ENCODE measurements around the gene PLA2G2D.

The PLA2G2D gene

DNA sequence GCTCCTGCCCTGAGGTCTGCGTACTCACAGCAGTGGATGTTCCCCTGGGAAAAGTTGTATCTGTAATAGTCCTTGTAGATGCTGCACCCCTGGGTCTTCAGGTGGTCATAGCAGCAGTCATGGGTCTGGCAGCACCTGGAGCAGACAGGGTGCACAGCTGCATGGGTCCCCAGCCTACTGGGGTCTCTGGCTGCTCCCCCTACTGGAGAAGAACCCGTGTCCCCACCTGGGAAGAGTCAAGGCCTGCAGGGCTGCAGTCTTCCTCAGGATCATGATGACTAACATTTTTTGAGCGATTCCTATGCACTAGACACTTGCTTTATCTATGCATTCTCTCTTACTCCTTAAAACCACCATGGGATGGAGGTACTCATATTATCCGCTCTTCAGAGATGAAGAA lies 3.9 kb downstream of the PLA2G2D start:
- no peak for DNase-seq (ENCODE audit: low read depth in 2 of 2)

GRCh38 chr1:20114021-20114648 lies 5.2 kb downstream of the PLA2G2D start:
- no peak for DNase-seq (ENCODE audit: low read depth in 2 of 2)

GRCh38 chr1:20112279-20113000 lies 6.9 kb downstream of the PLA2G2D start:
- DNase-seq (ENCODE audit: low read depth in 2 of 2): no peak

DNA sequence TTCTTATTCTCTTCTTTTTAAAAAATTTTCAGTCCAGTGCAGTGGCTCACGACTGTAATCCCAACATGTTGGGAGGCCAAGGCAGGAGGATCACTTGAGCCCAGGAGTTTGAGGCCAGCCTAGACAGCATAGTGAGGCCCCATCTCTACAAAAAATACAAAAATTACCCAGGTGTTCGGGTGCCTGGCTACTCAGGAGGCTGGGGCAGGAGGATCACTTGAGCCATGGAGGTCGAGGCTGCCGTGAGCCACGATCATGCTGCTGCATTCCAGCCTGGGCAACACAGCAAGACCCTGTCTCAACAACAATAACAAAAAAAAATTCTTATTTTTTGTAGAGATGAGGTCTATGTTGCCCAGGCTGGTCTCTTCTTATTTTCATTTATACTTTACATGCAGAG lies 7.9 kb downstream of the PLA2G2D start:
- no peak for DNase-seq (ENCODE audit: low read depth in 2 of 2)

DNA sequence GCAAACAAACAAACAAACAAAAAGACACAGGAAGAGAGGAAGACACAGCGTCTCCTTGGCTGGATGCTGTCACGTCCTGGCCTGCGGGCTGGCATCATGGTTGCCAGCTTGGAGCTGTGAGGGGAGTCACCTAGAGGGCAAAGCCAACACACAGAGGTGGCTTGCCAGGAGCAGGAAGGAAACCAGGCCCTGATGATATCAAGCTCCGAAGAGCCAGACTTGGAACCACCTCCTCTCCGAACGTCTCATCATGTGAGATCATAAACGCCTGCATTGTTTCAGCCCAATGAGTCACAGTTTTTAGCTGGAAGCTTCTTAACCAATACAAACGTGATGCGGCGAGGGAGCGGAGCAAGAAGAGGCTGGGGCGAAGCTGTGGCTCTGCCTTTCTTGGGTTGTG lies 8.7 kb downstream of the PLA2G2D start:
- DNase-seq (ENCODE audit: low read depth in 2 of 2): no peak

DNA sequence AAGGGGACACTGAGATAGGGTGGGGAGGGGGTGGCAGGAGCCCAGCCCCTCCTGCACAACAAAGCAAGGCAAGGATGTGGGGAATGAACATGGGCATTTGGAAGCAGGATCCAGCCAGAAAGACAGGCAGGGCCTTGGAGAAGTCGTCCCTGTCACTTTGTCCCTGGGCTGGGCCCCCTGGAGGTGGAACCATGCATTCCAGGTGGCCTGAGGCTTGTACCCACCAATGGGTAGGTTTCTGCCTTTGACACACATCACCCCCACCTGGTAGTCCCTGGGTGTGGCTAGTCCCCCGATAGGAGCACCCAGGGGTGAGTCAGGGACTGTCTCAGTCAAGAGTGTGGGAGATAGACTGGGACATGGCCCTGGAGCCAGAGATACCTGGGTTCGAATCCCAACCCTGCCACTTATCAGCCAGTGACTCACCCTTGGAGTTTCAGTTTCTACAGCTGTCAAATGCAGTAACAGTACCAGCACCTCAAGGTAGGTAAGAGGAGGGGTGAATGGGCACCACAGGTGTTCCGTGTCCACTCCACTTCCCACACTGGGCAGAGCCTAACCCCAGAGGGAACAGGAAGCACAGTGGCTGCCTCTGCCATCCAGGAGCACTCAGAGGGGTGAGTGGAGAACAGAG lies 10.0 kb downstream of the PLA2G2D start:
- DNase-seq (ENCODE audit: low read depth in 2 of 2): no peak

DNA sequence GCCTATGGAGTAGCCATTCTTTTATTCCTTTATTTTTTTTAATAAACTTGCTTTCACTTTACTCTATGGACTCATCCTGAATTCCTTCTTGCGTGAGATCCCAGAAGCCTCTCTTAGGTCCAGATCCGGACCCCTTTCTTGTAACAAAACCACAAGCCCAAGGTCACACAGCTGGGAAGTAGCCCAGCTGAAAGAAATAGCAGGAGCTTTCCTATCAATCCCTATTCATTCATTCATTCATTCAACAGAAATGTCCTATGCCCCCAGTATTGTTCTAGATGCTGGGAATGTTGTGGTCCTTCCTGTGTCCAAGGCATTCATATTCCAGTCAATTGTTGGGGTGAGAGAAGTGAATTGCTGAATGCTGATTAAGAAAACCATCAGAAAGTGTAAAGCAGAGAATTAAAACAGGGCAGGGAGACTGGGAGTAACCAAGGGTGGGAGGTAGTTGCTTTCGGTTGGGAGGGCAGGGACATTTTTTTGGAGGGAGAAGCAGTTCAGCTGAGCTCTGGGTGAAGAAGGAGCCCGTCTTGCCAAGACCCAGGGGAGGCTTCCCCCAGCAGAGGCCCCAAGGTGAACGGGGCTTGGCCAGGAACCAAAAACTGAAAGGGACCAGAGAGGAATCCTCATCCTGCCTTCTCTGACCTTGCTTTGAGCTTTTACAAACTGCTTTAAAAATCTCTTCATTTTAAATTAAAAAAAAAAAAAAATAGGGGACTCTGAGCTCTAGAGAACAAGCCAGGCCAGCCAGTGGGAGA lies 10.8 kb downstream of the PLA2G2D start:
- no peak for DNase-seq (ENCODE audit: low read depth in 2 of 2)

DNA sequence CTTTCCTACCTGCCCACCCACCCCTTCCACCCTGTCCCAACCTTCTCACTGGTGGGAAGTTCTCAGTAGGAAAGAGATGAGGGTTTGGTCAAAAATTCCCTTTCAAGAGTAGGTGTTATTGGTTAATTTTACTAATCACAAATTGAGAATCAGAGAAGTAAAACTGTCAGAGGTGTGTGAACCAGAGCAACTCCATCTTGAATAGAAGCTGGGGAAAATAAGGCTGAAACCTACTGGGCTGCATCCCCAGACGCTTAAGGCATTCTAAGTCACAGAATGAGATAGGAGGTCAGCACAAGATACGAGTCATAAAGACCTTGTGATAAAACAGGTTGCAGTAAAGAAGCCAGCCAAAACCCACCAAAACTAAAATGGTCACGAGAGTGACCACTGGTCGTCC lies 11.5 kb downstream of the PLA2G2D start:
- no peak for DNase-seq (ENCODE audit: low read depth in 2 of 2)

DNA sequence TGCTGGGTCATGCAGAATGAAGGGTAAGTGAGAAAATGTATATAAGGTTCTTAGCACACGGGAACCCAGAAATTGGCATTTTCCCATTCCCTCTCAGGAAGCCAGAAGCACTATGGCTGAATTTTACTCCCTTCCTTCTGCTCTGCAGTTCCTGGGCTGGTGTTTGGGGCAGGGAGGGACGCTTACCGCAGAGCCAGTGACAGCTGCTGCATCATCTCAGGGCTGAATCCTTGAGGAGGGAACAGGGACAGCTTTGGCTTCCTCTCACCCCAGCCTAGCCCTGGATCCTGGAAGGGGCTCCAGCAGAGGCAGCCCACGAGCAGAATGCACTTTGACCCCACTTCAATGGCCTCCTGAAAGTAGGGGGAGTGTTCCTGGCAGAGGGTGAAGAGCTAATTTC lies 12.0 kb downstream of the PLA2G2D start:
- DNase-seq (ENCODE audit: low read depth in 2 of 2): no peak

DNA sequence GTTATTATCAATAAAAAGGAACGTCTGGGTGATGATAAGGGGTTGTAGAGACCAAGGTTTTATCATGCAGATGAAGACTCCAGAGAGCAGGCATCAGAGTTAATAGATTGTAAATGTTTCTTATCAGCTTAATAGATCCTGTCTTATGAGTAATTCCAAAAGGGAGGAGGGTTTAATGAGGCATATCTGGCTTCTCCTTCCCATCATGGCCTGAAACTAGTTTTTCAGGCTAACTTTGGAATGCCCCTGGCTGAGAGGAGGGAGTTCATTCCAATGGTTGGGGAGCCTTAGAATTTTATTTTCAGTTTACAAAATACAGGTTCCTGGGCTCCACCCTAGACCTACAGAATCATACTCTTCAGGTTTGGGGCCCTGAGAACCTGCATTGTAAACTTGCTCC lies 13.5 kb downstream of the PLA2G2D start:
- DNase-seq (ENCODE audit: low read depth in 2 of 2): no peak

DNA sequence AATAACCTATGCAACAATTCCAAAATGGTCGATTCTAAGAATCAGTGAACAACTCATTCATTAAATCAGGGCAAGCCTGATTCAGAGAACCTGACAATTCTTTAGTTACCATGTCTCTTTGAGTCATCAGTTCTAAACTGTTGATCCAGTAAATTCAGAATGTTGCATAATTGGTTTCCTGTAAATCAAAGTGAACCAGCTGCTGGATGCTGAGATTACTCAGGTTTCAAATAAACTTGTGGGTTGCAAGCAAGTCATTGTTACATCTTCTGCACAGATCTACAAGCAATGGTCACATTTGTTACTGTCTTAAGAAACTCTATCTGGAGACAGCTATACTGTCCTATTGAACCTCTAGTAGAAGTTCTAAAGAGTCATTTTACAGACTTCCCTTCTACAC lies 16.5 kb downstream of the PLA2G2D start:
- DNase-seq (ENCODE audit: low read depth in 2 of 2): peak; percentile 7 to 12

DNA sequence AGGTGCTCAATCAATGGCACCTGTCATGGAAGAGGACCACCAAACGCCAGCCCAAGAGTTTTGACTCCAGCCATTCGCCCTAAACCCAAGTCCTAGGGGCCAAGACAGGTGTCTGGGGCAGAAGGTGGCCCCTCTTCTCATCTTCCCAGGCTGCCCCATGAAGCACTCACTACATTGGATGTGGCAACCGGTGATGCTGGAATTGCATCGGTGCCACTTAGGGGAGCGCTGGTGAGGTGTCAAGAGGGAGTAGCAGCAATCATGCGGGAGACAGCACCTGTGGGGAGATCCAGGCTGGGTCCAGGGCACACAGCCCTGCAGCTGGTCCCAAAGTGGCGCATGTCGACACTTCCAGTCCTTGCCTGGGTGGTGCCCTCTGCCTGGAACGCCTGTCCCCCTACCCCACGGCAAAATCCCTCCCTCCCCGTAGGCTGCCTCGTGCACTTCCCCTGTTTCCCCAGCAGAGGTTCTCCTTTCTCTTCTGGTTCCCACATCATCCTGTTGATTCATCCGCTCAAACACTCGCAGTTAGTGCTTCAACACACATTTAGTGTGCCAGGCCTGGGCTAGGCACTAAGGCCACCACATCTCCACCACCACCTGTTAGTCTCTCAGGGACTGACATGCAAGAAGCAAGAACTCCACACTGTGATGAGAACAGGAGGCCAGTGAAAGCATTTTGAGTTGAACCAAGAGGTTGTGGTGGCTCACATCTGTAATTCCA lies 18.5 kb downstream of the PLA2G2D start:
- peak in 1 of 2 experiments; percentile 3 for DNase-seq (ENCODE audit: low read depth in 2 of 2)

DNA sequence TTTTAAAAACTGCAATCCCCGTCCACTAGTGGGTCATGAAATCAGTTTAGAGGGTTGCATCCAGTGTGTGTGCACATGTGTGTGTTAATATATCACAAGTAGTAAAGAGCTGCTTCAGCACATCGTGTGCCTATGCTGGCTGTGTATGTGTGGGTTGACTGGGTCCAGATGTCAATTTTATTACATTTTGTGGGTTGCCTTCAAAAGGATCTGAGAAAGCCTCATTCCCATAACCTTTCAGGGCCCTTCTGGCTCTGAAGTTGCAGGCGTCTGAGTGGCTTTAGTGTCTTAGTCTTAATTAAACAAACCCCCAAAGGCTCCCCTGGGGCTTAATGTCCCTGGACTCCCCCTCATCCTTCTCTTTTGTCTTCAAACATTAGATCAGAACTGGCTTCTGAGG lies 19.8 kb downstream of the PLA2G2D start:
- no peak for DNase-seq (ENCODE audit: low read depth in 2 of 2)

DNA sequence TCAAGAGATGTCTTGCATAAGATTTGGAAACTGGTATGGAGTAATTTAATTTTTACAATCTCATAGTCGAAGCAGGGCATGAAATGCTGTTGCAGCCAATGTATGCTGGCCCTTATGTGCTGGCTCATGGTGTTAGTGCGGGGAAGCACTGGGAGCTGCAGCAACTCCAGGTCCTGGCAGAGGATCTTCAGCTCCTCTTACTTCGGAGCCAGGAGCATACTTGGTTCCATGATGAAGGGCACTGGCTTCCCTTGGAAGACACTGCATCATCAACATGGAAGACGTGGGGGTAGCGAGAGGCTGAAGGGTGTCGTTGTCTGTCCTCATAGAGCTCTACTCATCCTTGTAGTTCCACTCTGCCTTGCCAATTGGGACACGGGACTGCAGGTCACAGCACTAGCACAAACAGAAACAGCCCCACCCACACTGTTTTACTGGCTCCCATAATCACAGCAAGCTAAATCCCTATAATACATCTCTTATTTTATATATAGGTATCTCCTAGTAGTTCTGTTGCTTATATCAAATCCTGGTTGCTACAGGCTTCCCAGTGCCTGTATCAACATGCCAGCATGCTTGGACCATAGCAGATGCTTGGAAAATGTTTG lies 22.4 kb downstream of the PLA2G2D start:
- no peak for DNase-seq (ENCODE audit: low read depth in 2 of 2)

- DNase-seq (ENCODE audit: low read depth in 2 of 2): no peak
Observed at GRCh38 chr1:20095564-20096434, 23.5 kb downstream of the PLA2G2D start.

DNA sequence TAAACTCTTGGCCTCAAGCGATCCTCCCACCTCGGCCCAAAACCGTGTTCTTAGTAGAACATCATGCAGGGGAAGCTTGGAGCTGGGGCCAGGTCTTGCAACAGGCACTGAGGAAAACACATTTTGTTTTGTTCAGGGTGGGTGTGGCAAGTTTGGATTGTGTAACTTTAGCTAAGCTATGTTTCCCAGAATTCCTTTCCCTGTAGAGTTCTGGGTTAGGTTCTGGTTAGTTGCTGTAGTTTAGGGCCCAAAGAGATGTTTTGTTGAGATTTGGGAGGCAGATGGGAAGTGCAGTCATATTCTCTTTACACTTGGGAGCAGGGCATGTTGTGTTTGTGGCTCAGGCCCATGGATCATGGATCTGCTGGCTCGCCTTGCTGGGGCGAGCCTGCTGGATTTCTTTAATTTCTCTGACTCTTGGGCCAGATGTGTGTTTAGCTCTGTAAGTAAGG lies 25.4 kb downstream of the PLA2G2D start:
- no peak for DNase-seq (ENCODE audit: low read depth in 2 of 2)

- no peak for DNase-seq (ENCODE audit: low read depth in 2 of 2)
Observed at GRCh38 chr1:20093303-20093702, 26.0 kb downstream of the PLA2G2D start.

- no peak for DNase-seq (ENCODE audit: low read depth in 2 of 2)
Observed at GRCh38 chr1:20090641-20091040, 28.7 kb downstream of the PLA2G2D start.

GRCh38 chr1:20090119-20090518 lies 29.2 kb downstream of the PLA2G2D start:
- DNase-seq (ENCODE audit: low read depth in 2 of 2): no peak

DNA sequence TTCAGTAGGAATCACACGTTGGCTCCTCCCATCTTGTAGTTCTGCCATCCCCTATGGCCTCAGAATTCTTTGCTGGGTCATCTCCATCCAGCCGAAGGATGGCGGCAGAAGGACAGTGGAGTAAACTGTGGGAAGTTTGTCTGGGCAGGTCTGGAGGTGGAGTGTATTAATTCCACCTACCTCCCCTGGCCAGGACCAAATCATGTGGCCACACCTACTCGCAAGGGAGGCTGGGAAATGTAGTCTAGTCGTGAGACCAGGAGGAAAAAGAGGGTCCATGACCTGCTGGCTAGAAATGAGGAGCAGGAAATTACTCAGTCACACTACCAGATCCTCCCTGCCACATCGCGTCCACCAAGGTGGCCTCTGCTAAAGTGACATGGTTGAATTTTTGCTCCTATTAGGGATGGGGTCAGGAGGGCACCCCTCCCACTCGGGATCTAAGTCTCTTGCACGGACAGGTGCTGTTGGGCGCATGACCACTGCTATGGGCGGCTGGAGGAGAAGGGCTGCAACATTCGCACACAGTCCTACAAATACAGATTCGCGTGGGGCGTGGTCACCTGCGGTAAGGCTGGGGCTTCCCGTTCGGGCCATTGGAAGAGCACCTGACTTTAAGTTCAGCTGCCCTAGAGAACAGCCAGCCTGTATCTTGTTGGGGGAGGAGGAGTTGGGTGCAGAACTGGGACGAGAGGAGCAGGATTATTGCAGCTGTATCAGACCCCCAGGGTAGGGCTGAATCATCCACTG lies 29.8 kb downstream of the PLA2G2D start:
- DNase-seq (ENCODE audit: low read depth in 2 of 2): no peak
